DMS153 treated with DMSO at 0.1 percent for 48 hours (cell line): ENCODE data around the gene SMAD9.
A peak's percentile ranks its signal among the peaks of the same experiment; 100 is the strongest.

Source experiments
- DNase-seq: peaks from one replicate; lab custom pipeline; 2025; ENCODE audit not compliant: unreplicated experiment; lab: John Stamatoyannopoulos, UW

Gene SMAD9

DNA sequence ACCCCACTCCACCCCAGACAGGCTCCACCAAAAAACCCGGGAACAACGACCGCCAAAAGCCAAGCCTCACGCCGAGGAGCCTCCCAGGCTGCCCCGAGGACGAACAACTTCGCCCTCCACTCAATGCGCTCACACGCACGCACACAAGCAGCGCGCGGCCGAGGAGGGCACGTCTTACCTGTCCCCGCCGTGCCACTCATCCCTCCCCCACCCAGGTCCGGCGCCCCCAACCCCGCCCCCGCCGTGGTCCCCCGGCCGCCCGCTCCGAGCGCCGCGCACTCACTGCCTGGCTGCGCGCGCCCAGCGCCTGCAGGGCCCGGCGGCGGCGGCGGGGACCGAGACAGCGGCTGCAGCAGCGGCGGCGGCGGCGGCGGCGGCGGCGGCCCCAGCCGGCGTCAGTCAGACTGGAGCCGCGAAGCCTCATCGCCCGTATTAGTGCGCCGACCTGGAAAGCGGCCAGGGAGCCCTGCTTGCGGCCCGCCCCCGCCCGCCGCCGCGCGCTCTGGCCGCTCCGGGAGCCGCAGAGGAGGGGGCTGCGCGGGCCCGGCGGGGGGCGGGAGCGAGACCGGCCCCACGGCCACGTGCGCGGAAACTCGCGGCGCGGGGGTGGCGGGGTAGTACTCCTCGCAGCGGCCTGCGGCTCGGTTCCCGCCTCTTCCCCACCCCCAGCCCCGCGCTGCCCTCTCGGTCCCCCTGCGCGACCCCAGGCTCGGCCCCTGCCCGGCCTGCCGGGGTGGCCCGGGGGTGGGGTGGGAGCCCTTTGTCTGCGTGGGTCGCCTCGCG, at the start of gene SMAD9:
SMAD9 (minus strand) TSS at position 406 of the 783 bp plus-strand sequence. CDS start 40,549 bp downstream, outside the sequence.
- DNase-seq, result peak; percentile 74

GRCh38 chr13:36966404-36966803, 46.4 kb upstream of the SMAD9 start:
- DNase-seq, result no peak

DNA sequence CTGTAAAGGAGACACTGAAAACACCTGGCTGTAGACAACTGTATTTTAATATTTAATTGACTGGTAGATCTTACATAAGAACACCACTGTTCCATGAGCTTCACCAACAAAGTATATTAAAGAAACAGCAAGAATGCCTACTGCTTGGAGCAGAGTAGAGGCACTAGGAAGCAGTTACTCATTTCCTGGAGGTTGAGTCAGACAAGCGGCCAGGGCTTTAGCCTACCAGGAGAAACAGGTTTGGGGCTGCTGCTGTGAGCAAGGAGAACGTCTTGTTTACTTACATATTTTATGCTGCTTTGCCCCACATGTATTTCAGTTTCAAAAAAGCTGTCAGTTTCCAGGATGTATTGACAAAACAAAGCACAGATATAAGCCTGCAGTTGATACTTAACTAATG, 45.7 kb upstream of the SMAD9 start:
- DNase-seq, result no peak

GRCh38 chr13:36959456-36960116, 39.5 kb upstream of the SMAD9 start:
- DNase-seq, result no peak

- no peak for DNase-seq
These were observed 34.5 kb upstream of the SMAD9 start for GRCh38 chr13:36954542-36954941.

- no peak for DNase-seq
These were observed 30.9 kb upstream of the SMAD9 start for GRCh38 chr13:36950920-36951319.

DNA sequence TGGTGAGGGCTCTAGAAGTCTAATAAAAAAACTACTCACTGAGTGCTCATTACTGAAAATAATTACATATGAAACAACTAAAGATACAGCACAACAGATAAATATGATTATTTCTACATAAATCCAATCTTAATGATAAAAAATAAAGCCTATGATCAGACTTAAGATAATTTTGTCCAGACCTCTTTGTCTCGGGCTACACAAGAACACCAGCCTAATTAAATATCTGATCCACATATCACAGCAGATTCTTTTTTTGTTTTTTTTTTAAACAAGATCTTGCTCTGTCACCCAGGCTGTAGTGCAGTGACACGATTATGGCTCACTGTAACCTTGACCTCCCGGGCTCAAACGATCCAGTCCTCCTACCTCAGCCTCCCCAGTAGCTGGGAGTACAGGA, 30.3 kb upstream of the SMAD9 start:
- no peak for DNase-seq

GRCh38 chr13:36945078-36945477, 25.0 kb upstream of the SMAD9 start:
- DNase-seq, result no peak

DNA sequence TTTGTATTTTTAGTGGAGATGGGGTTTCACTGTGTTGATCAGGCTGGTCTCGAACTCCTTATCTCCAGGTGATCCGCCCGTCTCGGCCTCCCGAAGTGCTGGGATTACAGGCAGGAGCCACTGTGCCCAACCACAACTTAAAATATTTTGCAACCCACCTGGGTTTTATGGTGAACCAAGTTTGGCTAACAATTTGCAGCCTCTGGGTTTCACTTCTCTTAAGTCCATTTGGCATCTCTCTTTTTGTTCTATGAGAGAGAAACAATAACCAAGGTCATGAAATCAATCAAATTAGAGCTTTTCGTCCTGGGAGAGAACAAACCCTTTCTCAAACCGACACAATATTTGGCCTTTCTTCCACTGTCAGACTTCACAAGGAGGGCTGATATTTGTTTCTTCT, 5.6 kb upstream of the SMAD9 start:
- no peak for DNase-seq

DNA sequence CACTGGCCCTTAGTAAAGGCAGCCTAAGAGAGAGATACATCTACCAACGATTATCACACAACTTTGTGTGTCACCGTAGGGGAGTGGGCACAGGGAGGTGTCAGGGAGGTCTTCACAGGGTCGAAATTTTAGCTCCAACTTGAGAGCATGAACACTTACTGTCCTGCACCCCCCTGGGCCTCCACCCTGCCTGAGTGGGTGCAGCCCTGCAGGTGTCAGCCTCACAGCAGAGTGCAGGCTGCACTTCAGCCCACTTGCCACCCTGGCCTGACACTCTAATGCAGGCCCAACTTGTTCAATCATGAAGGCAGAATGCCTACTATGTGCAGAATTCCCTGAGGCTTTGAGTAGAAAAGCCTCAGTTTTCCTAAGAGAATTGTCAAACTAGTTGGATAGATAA, 4.0 kb upstream of the SMAD9 start:
- no peak for DNase-seq

- no peak for DNase-seq
These were observed 1.7 kb upstream of the SMAD9 start for GRCh38 chr13:36921631-36922301.

GRCh38 chr13:36920616-36921185, 663 bp upstream of the SMAD9 start:
- no peak for DNase-seq

DNA sequence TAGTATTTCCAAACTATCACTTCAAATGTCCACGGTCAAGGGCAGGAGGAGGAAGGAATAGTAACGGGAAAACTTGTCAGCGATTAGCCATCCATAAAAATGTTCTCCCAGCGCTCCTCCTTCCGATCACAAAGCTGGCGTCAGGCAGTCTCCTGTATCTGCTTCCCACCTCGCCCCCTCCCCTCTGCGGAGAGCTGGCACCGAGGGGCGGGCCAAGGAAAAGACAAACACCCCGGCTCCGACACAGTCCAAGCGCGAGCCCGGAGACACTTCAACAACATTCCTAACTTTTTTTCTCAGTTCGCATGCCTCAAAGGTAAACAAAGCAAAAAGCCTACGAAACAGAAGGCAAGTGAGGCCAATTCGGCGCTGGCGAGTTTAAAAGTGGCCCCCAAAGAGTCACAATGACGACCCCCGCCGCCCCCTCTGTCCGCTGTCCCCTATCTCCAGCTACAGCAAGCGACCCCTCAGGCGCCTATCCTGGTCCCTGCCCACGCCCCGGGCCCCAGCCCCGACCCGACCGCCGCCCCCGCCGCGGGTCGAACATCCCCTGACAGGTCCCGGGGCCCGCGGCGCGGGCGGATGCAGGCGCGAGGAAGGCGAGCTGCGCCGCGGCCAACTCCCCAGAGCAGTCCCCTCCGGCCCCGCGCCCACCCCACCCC, 736 bp downstream of the SMAD9 start:
- no peak for DNase-seq

GRCh38 chr13:36918246-36919131, 1.5 kb downstream of the SMAD9 start:
- no peak for DNase-seq

- DNase-seq, result no peak
These were observed 2.7 kb downstream of the SMAD9 start for GRCh38 chr13:36917311-36917710.

DNA sequence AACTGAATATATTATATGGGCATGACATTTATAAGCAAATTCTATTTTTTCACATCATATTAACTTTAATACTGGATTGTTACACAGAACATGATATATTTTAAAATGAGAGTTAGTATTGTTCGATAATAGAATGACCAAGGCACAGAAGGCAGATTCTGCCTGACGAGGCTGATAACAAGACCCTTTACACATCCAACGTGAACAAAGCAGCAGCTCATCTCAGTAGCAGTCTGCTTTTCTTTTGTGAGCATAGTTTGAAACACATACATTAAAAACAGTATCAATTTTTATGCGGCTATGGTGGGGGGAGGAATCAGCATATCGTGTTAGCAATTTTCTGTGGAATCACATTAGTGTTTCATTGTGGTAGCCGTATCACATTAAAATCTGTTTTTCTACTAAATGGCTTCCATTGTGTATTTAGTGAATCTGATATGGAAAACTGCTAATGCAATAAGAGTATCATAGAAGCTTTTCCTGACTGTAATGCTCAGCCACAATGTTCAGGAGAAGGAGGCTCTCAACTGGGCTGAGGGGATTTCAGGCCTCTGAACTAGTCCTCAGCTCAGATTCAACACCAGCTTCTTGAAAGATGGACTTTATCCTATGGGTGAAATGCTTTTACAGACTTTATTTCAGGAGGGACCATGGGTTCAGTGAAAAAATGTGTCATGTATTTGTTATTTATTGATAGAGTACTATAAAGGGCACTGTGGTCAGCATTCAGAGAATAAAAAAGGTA, 4.0 kb downstream of the SMAD9 start:
- no peak for DNase-seq

- no peak for DNase-seq
These were observed 4.9 kb downstream of the SMAD9 start for GRCh38 chr13:36915106-36915505.

- no peak for DNase-seq
These were observed 5.4 kb downstream of the SMAD9 start for GRCh38 chr13:36914648-36915047.

- DNase-seq, result peak; percentile 85
These were observed 6.6 kb downstream of the SMAD9 start for GRCh38 chr13:36913463-36913862.
